HCT116 (cell line): ENCODE measurements around the gene ZNF2. TPM values are rescaled to one million over a fixed set of nuclear protein-coding genes. Genes with fewer than 3 reads are reported as not detected.

ENCODE experiments used
- ATAC-seq: fragments of 200-7000 bp; cut with Tn5 transposase; 2 replicates; pipeline ENCODE4 v1.9.1; 2020; ENCODE audit warnings: mild to moderate bottlenecking, moderate library complexity
- BruUV-seq: library from RNA; stranded (reverse); fragments of 400-500 nt; replicated peaks from 2 replicates; lab custom pipeline; 2021; lab: Mats Ljungman, UMichigan
- CTCF ChIA-PET: fragments of 300-600 bp; sonication (Branson Sonifier 250); formaldehyde crosslinking; loops from one replicate; lab custom pipeline; 2021; ENCODE audit warnings: antibody characterized with exemption; lab: Charles Lee
- POLR2A ChIA-PET: fragments of 300-600, 350-600 bp; sonication (Branson Sonifier 250); formaldehyde crosslinking; loops from one replicate; lab custom pipeline; 2021; ENCODE audit warnings: antibody characterized with exemption; lab: Charles Lee
- RAD21 ChIA-PET, 2 experiments: fragments of 300-600 bp; sonication (Branson Sonifier 250); formaldehyde crosslinking; loops; one replicate each; lab custom pipeline; 2023; ENCODE audit warnings: low total read pairs in 2 of 2; ENCODE audit not compliant: uncharacterized antibody in 2 of 2, unreplicated experiment in 2 of 2, low non-redundant PET in 1 of 2; lab: Charles Lee
- DNase-seq: peaks from one replicate; pipeline ENCODE4 v3.0.0-alpha.2; 2010; ENCODE audit warnings: low read depth, low spot score
- H2AFZ ChIP-seq: fragments of 200-600 bp; shearing (Covaris generic), sonication (generic); 2 replicates; pipeline ENCODE4 v1.6.1; 2017; ENCODE audit warnings: low read depth, mixed run types, mixed read lengths, antibody characterized with exemption, low read length; ENCODE audit not compliant: poor library complexity, severe bottlenecking
- H3K27ac ChIP-seq: 2 replicates; pipeline ENCODE4 v1.5.1; 2012; ENCODE audit warnings: low read depth, low read length
- H3K27me3 ChIP-seq: fragments of 200-600 bp; sonication (generic); 2 replicates; pipeline ENCODE4 v1.6.1; 2016; ENCODE audit warnings: mixed run types, low read length, mixed read lengths; ENCODE audit not compliant: insufficient read depth
- H3K36me3 ChIP-seq, 2 experiments: fragments of 200-500 bp in 1 of 2; fragments of 200-600 bp in 1 of 2; sonication (Bioruptor generic) in 1 of 2; sonication (generic) in 1 of 2; 2 replicates each; pipeline versions ENCODE4 v1.5.1 to v1.6.1; 2014 to 2016; ENCODE audit warnings: low read length in 2 of 2, inconsistent platforms in 1 of 2, mixed read lengths in 1 of 2, mixed run types in 1 of 2; ENCODE audit not compliant: insufficient read depth in 2 of 2, control insufficient read depth in 1 of 2
- H3K4me1 ChIP-seq, 2 experiments: fragments of 200-600 bp in 1 of 2; sonication (generic) in 1 of 2; 2 replicates each; pipeline versions ENCODE4 v1.5.1 to v1.6.1; 2012 to 2017; ENCODE audit warnings: low read length in 2 of 2, inconsistent platforms in 1 of 2, mild to moderate bottlenecking in 1 of 2, mixed read lengths in 1 of 2, mixed run types in 1 of 2, moderate library complexity in 1 of 2; ENCODE audit not compliant: insufficient read depth in 2 of 2, control insufficient read depth in 1 of 2
- H3K4me2 ChIP-seq: fragments of 200-600 bp; sonication (generic); 2 replicates; pipeline ENCODE4 v1.6.1; 2017; ENCODE audit warnings: mixed run types, low read length, mixed read lengths
- H3K4me3 ChIP-seq, 2 experiments: fragments of 200-600 bp in 1 of 2; sonication (generic) in 1 of 2; replicated peaks in 1 of 2; 2 replicates each; pipeline ENCODE4 v1.5.1; 2011 to 2016; ENCODE audit warnings: low read length in 2 of 2, control low read depth in 1 of 2, low read depth in 1 of 2, mild to moderate bottlenecking in 1 of 2, mixed read lengths in 1 of 2, mixed run types in 1 of 2
- H3K79me2 ChIP-seq: fragments of 200-600 bp; sonication (generic); 2 replicates; pipeline ENCODE4 v1.6.1; 2017; ENCODE audit warnings: mild to moderate bottlenecking, mixed run types, low read length, moderate library complexity, mixed read lengths; ENCODE audit not compliant: insufficient read depth
- H3K9ac ChIP-seq: fragments of 200-600 bp; sonication (generic); 2 replicates; pipeline ENCODE4 v1.6.1; 2016; ENCODE audit warnings: low read length, mixed read lengths
- H3K9me2 ChIP-seq: fragments of 200-600 bp; sonication (generic), shearing (Covaris generic); 2 replicates; pipeline ENCODE4 v1.6.1; 2017; ENCODE audit warnings: mixed run types, mild to moderate bottlenecking, moderate library complexity; ENCODE audit not compliant: insufficient read depth
- H3K9me3 ChIP-seq, 2 experiments: fragments of 200-500 bp in 1 of 2; fragments of 200-600 bp in 1 of 2; sonication (Bioruptor generic) in 1 of 2; sonication (generic) in 1 of 2; 2 replicates each; pipeline ENCODE4 v1.6.1; 2014 to 2017; ENCODE audit warnings: low read length in 2 of 2, mixed read lengths in 2 of 2, inconsistent platforms in 1 of 2, low read depth in 1 of 2, mild to moderate bottlenecking in 1 of 2, mixed run types in 1 of 2, moderate library complexity in 1 of 2; ENCODE audit not compliant: control insufficient read depth in 1 of 2, insufficient read depth in 1 of 2
- H4K20me1 ChIP-seq: fragments of 200-600 bp; sonication (generic), shearing (Covaris generic); 2 replicates; pipeline ENCODE4 v1.6.1; 2017; ENCODE audit warnings: mixed run types, mild to moderate bottlenecking, moderate library complexity; ENCODE audit not compliant: insufficient read depth
- CBX3 ChIP-seq: IDR thresholded peaks from 2 replicates; pipeline ENCODE4 v1.6.1; 2012; ENCODE audit warnings: low read depth
- CTCF ChIP-seq, 3 experiments: fragments of 200-600 bp in 1 of 3; sonication (generic) in 1 of 3; IDR thresholded peaks in 2 of 3; conservative IDR thresholded peaks in 1 of 3; 2 replicates each; pipeline ENCODE4 v1.5.1; 2012 to 2017; ENCODE audit warnings: low read depth in 2 of 3, low read length in 2 of 3, antibody characterized with exemption in 1 of 3, borderline replicate concordance in 1 of 3, control low read depth in 1 of 3, mild to moderate bottlenecking in 1 of 3, mixed read lengths in 1 of 3, mixed run types in 1 of 3, moderate library complexity in 1 of 3; ENCODE audit not compliant: insufficient read depth in 1 of 3
- EZH2 ChIP-seq: fragments of 200-600 bp; sonication (generic); IDR thresholded peaks from 2 replicates; pipeline ENCODE4 v1.6.1; 2017; ENCODE audit warnings: antibody characterized with exemption, mixed run types
- REST ChIP-seq: IDR thresholded peaks from 2 replicates; pipeline ENCODE4 v1.6.1; 2012; ENCODE audit warnings: low read depth
- SIN3A ChIP-seq: IDR thresholded peaks from 2 replicates; pipeline ENCODE4 v1.6.1; 2012; ENCODE audit warnings: low read depth
- ZBTB33 ChIP-seq: IDR thresholded peaks from 2 replicates; pipeline ENCODE4 v1.6.1; 2011; ENCODE audit warnings: mild to moderate bottlenecking, low read length, moderate library complexity; ENCODE audit not compliant: insufficient replicate concordance; ENCODE audit errors: extremely low read depth
- intact Hi-C: fragments of 100-400 bp; cut with micrococcal nuclease; formaldehyde crosslinking; loops from 2 replicates; pipeline ENCODE4 v1.10.0; 2022
- total RNA-seq: library from RNA; stranded (reverse); gene quantifications from one replicate; pipeline ENCODE4 v1.2.1, GENCODE V29; 2021; ENCODE audit not compliant: unreplicated experiment

The ZNF2 gene
- total RNA-seq, 1 experiment from 2014 or later, result 3.4 TPM

- TF ChIP-seq ZBTB33 (peak; percentile 22), CBX3 (peak; percentile 73; the same call in 1 of the 2 replicates), SIN3A (peak; percentile 74), EZH2 (no peak)
Measured at GRCh38 chr2:95121407-95122196, 44.0 kb upstream of the ZNF2 start, which contains the start of gene MRPS5 (continued).

- no peak; the same call in 1 of the 2 replicates for ATAC-seq
- intact Hi-C loops, result no loop called here
- BruUV-seq, result no TSS peak
Measured at GRCh38 chr2:95122197-95122551, 43.4 kb upstream of the ZNF2 start.

More at GRCh38 chr2:95122197-95122551, 43.4 kb upstream of the ZNF2 start:
- Histone ChIP-seq H3K36me3 (peaks cover 4 to 6% of the 10 kb centered on the region in 2 experiments; a peak in 2 of 4 replicates), H4K20me1 (no peaks in the 10 kb centered on the region), H2AFZ (peak overlapping the region; percentile 58), H3K79me2 (peaks cover 46% of the 10 kb centered on the region), H3K27me3 (no peaks in the 10 kb centered on the region), H3K9me3 (no peaks in the 10 kb centered on the region), H3K9ac (peak overlapping the region; percentile 91), H3K27ac (no peak overlapping the region; the same call in 1 of the 2 replicates), H3K4me1 (peaks cover 0 to 25% of the 10 kb centered on the region in 2 experiments; a peak in 3 of 4 replicates), H3K4me2 (peak overlapping the region; percentile 97), H3K4me3 (peak overlapping the region; percentile 98 to 100), H3K9me2 (no peaks in the 10 kb centered on the region)
- DNase-seq, result no peak
- TF ChIP-seq REST (no peak), CTCF (IDR thresholded peaks at IDR 0.05 in 2 of 3, conservative IDR thresholded peaks at IDR 0.05 in 1 of 3; ENCODE audit: borderline replicate concordance in 1 of 3, insufficient read depth in 1 of 3, low read depth in 2 of 3, low read length in 2 of 3) (no peak)
- ChIA-PET CTCF (interaction anchor here (0.6 to 1.5 kb wide), 6 partner anchors 28 to 223 kb away, joined by 3 to 4 read pairs (median 3); no protein-coding TSS in a partner anchor), POLR2A (interaction anchor here (1.2 kb wide), 1 partner anchor 17 kb away, joined by 3 read pairs; no protein-coding TSS in a partner anchor), RAD21 (interaction anchor here in 1 of 2 experiments (1.0 kb wide), 1 partner anchor 43 kb away, joined by 4 read pairs; no protein-coding TSS in a partner anchor)
